GM19438 (cell line): ENCODE data around the gene CCDC92B.
"Not testable (repeated sequence)": the region's sequence is repeated elsewhere in the genome, so short reads cannot be mapped to it uniquely, and the experiment has no call there.

Experiments used
- ATAC-seq: cut with Tn5 transposase; IDR thresholded peaks from one replicate; pipeline ENCODE4 v1.9.1; 2021; ENCODE audit warnings: low read depth; ENCODE audit not compliant: unreplicated experiment

Gene CCDC92B

DNA sequence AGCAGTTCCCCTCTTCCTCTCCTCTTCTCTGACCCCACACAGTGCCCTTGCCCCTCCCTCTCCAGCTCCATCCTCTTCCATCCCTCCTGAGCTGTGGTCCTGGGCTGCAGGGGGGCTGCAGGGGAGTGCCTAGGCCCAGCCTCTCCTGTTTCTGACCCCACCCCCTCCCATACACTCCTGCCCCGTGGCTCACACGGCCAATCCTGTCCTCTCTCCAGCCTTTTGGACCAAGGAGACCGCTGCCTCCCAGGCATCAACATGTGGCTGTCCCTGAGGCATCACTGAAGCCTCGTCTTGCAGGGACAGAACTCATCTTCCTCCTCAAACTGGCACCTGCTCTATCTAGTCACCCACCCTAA lies 44.6 kb downstream of the CCDC92B start:
- ATAC-seq = no peak

DNA sequence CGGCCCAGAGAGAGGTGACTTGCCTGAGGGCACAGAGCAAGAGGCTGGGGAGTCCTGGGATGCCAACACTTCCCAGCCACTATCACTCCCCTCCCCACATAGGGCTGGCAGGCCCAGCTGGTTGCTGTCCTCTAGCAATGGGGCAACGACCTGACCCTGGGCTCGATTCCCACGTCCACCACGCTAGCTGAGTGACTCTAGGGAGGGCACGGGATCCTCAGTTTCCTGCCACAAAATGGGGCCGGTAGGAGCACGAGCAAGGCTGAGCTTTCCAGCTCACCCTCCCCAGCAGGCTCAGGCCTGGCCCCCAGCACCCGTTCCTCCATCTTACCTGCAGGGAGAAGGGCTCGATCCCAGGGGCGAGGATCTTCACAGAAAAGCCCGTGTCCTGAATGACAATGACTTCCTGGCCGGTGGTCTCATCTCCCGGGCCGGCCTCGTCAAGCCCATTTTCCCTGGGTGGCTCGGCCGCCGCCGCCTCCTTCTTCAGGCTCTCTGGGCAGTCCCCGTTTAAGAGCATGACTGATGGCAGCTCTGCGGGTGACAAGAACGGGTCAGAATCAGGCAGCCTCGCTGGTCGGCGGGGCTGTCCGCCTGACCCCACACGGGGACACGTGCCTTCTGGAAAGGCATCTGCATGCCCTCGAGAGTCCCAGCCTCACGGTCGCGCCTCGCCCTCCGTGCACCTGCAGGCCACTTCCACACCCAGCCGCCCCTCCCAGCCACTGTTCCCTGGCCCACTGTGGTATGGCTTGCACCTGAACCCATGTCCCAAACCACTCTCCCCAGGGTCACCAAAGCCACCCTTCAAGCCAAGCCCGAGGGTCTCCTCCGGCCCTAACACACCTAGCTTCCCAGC lies 45.2 kb downstream of the CCDC92B start:
- no peak for ATAC-seq

DNA sequence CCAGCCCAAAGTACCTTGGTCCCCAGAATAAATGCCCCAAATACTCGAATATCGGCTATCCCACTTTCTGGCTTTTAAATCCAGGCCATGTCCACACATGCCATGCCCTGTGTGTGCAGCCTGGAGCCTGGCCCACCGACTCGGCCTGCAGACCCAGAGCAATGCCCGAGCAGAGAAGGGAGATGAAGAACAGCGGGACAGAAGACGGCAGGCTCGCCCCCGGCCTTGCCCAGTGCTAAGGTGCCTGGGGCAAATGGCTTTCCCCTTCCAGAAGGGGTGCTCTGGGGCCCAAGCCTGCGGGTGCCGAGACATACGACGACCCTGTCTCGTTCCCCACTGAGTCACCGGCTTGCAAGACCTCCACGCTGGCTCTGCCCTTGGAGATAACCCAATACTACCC lies 45.8 kb downstream of the CCDC92B start:
- no peak for ATAC-seq

DNA sequence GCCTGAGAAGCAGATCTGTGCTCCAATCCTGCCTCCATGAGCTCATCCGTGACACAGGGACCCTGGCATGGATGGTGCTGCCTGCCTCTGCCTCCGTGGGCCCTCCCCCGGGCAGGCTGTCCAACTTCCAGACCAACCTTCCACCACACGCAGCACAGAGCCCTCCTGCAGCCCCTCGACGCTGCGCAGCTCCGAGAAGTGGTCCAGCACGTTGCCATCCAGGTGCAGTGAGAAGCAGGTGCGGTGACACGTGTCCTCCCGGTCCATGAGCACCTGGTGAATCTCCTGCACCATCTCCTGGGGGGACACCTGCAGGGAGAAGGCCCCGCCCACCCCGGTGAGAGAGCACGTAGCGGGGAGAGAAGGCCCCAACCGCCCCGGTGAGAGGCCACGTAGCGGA lies 46.3 kb downstream of the CCDC92B start:
- no peak for ATAC-seq

DNA sequence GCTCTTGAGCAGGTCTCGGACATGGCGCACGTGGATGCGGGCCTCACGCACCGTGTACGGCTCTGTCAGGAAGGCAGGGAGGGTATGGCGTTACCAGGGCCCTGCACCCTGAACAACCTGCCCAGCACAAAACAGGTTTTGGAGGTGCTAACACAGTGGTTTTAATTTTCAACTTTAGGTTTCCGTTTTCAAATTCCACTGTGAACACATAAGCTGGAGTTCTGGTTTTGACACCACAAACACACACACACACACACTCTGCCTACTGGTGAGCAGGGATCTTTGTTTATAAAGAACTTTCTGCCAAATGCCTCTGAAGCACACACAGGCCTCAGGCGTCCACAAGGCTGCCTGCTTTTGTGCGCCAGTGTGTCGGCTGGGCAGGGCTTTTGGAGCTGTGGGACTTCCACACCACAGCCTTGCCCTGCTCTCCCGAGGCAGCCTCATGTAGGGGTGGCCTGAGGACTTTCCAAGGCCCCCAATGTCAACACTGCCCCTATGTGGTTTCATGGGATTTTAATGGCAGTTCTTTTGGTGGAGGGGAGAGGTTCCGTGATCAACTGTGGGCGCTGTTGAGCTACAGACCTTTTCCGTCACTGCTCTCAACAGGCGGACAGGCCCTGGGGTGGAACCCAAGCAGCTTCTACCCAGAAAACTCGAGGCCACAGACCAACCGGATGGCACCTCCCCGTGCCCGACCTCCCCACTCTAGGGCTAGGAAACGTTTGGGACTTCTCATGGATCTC lies 47.3 kb downstream of the CCDC92B start:
- no peak for ATAC-seq

DNA sequence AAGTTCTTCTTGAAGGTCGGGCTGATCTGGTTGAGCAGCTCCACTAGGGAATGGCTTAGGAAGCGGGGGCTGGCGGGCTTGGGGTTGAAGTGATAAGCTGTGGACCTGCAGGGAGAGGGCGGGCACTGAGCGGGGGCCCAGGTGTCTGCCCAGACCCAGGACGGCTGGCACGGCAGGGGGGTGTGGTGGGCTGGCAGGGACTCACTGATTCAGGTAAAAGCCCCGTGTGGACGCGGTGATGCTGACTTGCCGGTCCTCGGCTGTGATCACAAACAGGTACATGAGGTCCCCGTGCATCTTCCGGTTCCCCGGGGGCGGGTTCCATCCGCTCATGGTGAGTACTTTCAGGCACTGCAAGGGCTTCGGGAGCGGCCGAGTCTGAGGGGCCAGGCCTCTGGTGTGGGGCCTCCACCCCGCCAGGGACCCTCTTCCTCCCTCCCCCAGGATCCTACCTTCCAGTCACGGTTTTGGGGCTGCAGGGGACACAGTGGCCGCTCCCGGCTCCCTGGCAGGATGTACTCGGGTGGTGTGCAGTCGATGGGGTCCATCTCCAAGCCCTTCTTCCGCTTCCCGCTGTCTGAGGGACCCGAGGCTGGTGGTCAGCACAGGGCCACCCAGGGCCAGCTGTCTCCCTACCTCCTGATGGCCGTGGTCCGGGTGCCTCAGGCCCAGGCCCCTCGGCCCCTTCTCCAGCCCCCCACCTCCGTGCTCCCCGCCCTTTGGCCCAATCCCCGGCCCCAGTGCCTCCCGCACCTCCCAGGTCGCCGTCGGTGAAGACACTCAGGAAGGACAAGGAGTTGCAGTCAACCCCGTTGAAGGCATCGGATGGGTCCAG lies 48.1 kb downstream of the CCDC92B start:
- no peak for ATAC-seq

DNA sequence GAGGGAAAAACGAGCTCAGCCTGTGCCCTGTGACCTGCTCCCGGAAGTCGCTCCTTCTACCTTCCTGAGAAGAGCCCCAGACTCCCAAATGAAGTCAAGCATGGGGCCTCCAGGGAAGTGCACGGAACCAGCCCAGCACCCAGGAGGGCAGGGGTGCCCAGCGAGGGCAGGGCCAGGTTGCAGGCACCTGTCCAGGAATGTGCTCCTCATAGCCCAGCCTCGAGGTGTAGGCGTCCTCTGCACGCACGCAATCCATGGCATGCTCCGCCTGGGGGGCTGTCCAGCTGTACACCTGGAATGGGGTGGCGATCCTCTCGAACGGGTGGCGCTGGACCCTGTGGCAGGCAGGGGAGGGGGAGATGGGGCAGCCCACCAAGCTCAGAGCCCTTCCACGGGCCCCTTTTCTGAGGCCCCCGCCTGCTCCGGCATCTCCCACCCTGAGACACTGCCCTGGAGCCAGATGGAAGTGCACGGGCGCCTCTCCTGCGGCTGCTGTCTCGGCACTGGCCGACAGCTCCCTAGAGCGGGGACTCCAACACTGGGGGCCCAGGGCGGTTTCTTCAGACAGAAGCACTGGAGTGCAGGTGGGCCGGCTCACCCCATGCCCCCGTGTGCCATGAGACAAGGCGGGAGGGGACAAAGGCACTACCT lies 48.8 kb downstream of the CCDC92B start:
- no peak for ATAC-seq

DNA sequence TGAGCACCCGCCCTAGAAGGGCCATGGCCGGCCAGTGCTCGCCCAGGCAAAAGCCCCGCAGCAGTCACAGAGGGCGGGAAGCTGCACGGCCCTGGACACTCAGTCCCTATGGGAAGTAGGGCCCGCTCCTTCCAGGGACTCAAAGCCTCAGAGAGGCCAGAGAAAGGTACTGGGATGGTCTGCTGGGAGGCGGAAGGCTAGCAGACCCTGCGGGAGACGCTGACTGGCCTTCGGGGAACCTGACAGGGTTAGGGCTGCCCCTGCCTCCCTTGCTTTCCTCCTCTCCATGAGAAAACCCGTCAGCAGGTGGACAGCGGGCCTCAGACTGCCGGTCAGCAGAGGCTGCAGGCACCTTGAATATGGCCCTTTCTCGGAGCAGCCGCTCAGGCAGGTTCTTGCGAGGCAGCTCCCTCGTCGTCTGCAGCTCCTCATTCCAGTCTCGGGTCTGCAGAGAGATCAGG lies 49.4 kb downstream of the CCDC92B start:
- ATAC-seq = no peak

DNA sequence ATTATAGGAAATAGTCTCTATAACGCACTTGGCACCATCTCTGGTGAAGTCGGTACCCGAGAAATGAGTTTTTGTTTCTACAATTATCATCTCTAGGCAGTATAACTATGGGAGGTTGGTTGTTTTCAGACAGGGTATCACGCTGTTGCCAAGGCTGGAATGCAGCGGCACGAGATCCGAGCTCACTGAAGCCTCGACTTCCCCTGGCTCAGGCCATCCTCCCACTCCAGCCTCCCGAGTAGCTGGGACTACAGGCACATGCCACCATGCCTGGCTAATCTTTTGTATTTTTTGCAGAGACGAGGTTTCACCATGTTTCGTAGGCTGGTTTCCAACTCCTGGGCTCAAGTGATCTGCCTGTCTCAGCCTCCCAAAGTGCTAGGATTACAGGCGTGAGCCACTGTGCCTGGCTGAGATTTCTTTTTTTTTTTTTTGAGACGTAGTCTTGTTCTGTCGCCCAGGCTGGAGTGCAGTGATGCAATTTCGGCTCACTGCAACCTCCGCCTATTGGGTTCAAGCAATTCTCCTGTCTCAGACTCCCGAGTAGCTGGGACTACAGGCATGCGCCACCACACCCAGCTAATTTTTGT lies 50.1 kb downstream of the CCDC92B start:
- not testable (repeated sequence) for ATAC-seq

DNA sequence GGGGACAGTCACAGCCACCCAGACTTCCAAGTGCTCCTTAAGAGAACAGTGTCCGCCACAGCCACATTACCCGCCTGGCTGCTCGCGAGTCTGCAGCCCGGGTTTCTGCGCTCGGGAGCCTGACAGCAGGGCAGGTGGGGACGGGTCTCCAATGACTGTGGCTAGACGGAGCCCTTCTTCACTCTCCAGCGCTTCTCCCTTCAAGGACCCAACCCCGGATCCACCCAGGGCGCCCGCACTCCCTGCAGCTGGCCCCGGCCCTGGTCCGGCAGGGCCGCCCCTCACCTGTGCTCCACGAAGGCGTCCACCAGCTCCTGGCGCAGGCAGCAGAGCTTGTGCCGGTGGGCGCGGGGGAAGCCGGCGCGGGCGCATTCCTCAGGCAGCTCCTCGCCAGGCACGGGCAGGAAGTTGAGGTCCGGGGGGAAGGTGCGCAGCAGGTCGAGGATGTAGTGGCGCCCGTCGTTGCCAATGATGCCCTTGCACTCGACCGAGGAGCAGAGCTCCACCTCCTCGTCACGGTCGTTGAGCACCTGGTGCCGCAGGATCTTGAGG lies 51.8 kb downstream of the CCDC92B start:
- no peak for ATAC-seq

DNA sequence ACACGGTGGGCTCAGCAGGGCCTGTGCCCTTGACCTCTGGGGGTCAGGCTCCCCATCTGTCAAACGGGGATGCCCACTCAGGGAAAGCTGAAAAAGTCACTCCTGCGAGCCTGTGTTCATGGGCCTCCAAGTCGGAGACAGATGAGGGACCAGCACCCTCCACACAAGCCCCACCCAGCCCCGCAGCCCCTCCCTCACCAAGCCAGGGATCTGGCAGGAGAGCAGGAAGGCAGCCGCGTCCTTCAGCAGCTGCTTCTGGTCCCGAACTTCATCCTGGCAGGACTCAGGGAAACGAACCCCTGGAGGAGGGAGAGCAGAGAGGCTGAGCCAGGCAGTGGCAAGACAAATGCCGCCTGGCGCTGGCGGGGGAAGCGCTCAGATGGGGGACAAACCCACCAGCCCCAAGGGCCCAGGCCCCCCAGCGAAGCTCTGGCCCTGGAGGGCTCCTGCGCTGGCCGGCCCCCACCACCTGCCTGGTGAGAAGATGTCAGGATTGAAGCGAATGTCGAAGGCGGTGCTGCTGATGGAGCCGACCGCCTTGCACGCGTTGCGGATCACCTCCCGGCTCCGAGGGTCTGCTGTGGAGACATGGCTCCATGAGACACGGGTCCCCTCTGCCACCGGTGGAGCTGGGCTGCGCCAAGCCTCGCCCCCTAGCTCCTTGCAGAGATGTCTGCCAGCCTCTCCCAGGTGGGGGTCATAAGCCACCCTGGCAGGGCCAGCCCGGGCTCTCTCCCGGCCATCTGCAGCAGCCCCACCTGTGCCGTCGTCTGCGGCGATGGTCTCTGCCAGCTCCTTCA lies 53.3 kb downstream of the CCDC92B start:
- ATAC-seq = no peak

DNA sequence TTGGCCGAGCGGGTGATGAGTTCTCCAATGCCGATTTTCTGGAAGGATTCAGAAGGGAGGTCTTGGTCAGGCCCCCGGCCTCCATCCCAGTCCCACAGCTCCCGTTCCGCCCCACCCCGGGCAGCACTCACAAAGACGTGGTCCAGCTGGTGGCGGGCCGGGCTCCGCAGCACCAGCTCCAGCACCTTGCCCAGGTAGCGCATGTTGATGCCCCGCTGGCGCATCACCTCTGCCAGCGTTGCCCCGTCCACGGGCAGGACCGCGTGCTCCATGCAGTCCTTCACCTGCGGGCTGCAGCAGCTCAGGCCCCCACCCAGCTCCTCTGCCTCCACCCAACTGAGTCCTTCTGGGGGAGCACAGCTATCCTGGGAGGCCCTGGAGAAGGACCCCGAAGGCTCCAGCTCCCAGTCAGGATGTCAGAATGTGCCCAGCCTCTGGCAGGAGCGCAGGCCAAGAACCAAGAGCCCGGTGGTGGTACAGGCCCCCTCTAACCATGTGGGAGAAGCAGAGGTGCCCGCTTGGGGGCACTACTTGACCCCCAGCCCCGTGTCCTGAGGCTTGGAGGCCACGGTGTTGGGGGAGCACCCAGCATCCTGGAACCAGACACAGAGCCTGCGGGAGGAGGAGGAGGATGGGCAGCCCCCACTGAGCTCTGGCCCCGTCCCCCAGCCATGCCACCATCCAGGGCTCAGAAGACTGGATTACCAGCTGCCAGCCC lies 54.0 kb downstream of the CCDC92B start:
- no peak for ATAC-seq

DNA sequence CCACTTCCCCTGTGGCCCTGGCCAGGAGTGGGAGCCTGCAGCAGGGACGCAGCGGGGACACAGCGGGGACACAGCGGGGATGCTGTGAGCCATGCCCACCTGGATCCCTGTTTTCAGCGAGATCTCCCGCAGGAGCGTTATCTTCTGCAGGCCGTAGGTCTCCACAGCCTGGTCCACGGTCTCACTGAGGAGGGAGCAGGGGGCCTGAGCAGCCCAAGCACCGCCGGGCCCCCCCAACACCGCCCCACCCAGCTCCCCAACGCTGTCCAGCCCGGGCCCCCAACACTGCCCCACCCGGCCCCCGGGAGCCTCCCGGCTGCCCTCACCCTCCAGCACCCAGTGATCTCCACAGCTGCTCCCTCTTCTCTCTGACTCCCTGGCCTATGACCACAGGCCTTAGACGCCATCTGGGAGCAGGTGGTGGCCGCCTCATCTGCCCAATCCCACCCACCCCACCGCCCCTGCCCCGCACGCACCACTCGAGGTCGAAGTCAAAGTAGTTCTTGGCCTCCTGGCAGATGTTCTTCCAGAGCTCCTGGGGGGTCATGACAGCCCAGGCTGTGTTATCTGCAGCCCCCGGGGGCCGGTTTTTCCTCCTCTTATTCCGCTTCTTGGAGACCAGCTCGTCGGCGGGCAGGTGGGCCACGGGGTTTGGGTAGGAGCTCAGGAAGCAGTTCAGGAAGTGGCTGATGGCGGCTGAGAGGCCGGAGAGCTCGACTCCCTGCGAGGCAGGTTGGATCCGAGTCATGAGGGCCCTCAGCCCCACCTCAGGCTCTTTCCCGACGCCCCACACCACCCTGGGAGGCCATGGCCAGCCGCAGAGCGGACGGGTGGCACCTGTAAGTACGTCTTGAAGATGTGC lies 54.8 kb downstream of the CCDC92B start:
- ATAC-seq = no peak

DNA sequence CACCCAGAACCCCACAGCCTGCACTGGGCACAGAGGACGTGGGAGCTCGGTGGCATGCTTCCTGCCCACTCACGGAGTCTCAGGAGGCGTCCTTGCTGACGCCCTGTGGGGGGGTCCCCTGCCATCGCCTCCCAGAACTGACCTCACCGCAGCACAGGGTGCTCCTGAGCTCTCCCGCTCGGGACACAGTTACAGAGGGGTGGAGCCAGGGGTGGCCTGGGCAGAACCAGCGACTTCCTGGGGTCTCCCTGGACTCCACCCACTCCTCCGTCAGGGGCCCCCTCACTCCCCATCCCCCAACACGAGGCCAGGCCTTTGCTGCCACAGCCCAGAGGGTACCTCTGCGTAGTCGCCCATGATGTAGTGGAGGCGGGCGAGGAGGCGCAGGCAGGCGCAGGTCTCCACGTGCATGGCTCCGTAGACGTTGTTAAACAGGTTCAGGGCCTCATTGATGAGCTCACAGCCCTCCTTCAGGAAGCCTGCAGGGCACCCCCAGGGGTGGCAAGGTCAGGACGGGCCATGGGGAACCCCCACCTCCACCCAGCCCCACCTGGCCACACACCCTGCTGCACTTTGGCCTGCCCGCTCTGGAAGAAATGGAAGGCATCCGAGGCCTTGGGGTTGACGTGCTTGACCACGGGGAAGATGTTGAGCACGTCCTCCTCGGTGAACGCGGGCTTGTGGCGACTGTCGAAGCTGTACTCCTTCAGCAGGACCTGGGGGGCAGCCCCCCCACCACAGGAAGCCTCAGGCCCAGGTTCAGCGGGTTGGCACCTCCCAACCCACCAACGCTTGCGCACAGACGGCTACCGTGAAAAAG lies 55.7 kb downstream of the CCDC92B start:
- no peak for ATAC-seq

DNA sequence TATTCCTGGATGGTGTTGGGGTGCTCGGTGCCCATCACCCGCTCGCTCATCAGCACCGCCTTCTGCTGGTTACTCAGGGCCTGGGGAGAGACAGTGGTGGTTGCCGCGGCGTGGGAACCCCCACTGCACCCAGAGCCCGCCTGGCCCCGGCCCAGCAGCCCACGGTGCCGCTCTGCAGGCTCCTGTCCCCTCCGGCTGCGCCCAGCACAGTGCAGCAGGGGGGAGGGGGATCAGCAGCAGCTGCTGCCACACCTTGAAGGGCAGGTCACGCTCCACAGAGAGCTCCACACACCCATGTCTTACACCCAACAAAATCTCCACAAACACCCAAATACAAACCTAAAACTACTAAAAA lies 56.7 kb downstream of the CCDC92B start:
- no peak for ATAC-seq

DNA sequence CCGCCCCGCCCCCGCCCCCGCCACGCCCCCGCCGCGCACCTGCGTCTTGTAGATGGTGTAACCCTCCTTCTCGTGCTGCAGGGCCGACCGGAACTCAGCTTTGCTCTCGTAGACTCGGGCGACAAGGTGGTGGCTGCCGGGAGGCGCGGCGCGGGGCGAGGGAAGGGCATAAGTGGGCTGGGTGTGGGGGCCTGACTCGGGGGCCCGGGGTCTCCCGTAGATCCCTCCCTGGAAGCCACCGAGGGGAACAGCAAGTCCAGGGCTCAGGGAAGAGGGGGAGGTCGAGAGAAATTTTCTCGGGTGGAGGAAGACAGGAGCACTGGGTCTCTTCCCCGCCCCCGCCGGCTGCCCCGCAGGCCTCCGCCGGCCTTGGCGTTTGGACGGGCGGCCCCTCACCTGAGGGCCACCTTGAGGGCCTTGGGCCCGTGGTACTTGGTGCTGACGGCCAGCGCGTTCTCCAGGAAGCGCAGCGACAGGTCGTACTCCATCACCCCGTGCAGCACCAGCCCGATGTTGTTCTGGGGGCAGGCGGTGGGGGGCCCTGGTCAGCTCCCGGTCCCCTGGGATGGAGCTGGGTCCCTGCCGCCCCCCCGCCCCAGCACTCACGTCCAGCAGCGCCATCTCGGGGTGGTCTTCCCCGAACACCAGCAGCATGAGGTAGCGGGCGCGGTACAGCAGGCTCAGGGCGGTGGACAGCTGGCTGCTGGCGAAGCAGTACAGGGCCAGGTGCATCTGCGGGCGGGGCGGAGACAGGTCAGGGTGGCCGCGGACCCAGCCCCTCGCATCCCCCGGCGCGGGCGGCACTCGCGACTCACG lies 57.3 kb downstream of the CCDC92B start:
- no peak for ATAC-seq
